ENCODE data around the gene ATP5PO. TPM values are rescaled to one million over a fixed set of nuclear protein-coding genes. Genes with fewer than 3 reads are reported as not detected.

The ATP5PO gene
- total RNA-seq, 1 donor from 2014 or later, result 169 TPM

DNA sequence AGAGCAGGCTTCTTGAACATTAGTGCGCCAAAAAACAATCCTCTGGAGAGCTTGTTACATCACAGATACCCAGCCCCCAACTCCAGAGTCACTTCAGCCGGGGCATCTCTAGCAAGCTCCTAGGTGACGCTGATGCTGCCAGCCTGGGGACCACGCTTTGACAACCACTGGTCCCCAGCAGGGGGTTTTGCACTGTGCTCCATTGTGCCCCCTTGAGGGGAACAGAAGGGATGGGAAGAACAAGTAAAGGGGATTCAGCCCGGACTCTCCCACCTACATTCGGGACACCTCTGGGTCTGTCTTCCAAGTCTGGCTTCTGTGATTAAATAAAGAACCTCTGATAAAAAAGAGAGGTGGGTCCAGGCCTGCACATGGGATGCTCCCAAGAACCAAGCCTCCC lies 60.4 kb downstream of the ATP5PO start:
- Mint-ChIP-seq H3K27ac (no peak overlapping the region), H3K9me3 (no peaks in the 10 kb centered on the region), H3K4me1 (no peaks in the 10 kb centered on the region), H3K4me3 (no peak overlapping the region), H3K36me3 (ENCODE audit: low read depth) (no peaks in the 10 kb centered on the region), H3K27me3 (peaks cover 3% of the 10 kb centered on the region)
- ATAC-seq (ENCODE audit: low read depth), result no peak
- no peak for DNase-seq
- no peak for TF ChIP-seq CTCF (IDR thresholded peaks at IDR 0.05)
- CTCF ChIA-PET, result no interaction called here
- intact Hi-C loops (cut with micrococcal nuclease), result no loop called here
- POLR2A ChIA-PET, result no interaction called here

GRCh38 chr21:33854604-33855003 lies 61.0 kb downstream of the ATP5PO start:
- POLR2A ChIA-PET, result no interaction called here
- no peak for DNase-seq
- intact Hi-C loops (cut with micrococcal nuclease), result no loop called here
- no peak for TF ChIP-seq CTCF (IDR thresholded peaks at IDR 0.05)
- H3K36me3 Mint-ChIP-seq (ENCODE audit: low read depth), result no peaks in the 10 kb centered on the region
- no peak overlapping the region for H3K4me3 Mint-ChIP-seq
- CTCF ChIA-PET, result no interaction called here
- ATAC-seq (ENCODE audit: low read depth), result no peak
- peaks cover 3% of the 10 kb centered on the region for H3K27me3 Mint-ChIP-seq
- no peaks in the 10 kb centered on the region for H3K9me3 Mint-ChIP-seq
- H3K27ac Mint-ChIP-seq, result no peak overlapping the region
- no peaks in the 10 kb centered on the region for H3K4me1 Mint-ChIP-seq

Other genes with a start within 250 kb of the ATP5PO start
- gene MRPS6, start 157.8 kb upstream of the ATP5PO start, total RNA-seq, result 40.2 and 40.5 TPM in 2 replicates
- 7.7 and 9.0 TPM in 2 replicates for gene SLC5A3, start 157.8 kb upstream of the ATP5PO start, total RNA-seq

Data from activated B cell treated with CpG ODN at 0.5 μM for 24 hours (primary cell).